Fibroblast of skin of right biceps (primary cell): ENCODE data around the gene SLC4A11.
A peak's percentile ranks its signal among the peaks of the same experiment; 100 is the strongest.
"Not testable (repeated sequence)": the region's sequence is repeated elsewhere in the genome, so short reads cannot be mapped to it uniquely, and the experiment has no call there.

Experiments used
- DNase-seq: peaks from one replicate; pipeline ENCODE4 v3.0.0-alpha.2; 2013

Gene SLC4A11

DNA sequence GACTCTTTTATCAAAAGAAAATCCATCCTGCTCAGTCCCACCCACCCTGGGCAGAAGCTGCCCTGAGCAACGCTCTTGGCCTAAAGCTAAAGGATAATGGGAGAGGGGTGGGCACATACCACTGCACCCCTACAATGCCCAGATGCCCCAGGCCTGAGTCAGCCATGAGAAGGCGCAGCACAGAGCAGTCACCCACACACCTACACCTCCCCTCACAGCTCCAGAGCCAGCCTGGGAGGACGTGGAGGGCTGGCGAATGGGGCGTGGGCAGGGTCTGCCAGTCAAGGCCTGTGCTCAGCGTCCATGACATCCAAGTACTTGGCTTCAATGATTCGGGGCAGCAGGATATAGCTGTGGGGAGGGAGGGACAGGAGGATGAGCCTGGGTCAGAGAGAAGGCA, 11.5 kb downstream of the SLC4A11 start:
- no peak for DNase-seq

GRCh38 chr20:3226864-3227263, 12.1 kb downstream of the SLC4A11 start:
- DNase-seq: no peak

DNA sequence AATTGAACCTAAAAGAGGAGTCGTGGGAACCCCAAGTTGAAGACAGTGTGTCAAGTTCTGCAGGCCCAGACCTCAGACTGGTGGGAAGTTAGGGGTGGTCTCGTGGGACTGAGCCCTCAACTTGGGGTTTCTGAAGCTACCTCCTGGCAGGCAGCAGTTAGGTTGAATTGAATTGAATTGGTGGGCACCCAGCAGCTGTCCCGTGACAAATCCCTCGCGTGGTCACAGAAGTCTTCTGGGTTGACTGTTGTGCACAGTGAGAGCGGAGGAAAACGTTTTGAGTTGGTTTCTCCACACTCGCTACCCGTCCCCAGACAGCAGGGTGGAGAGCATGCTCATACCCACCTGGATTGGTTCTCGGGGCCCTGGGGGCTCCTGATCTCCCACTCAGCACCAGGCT, 12.9 kb downstream of the SLC4A11 start:
- DNase-seq: no peak

- DNase-seq: no peak
Measured at GRCh38 chr20:3224681-3225421, 14.1 kb downstream of the SLC4A11 start.

GRCh38 chr20:3223994-3224680, 14.9 kb downstream of the SLC4A11 start:
- no peak for DNase-seq

GRCh38 chr20:3223651-3223993, 15.4 kb downstream of the SLC4A11 start:
- no peak for DNase-seq

- no peak for DNase-seq
Measured at GRCh38 chr20:3222635-3223600, 16.1 kb downstream of the SLC4A11 start.

GRCh38 chr20:3221398-3222226, 17.4 kb downstream of the SLC4A11 start:
- DNase-seq: no peak

DNA sequence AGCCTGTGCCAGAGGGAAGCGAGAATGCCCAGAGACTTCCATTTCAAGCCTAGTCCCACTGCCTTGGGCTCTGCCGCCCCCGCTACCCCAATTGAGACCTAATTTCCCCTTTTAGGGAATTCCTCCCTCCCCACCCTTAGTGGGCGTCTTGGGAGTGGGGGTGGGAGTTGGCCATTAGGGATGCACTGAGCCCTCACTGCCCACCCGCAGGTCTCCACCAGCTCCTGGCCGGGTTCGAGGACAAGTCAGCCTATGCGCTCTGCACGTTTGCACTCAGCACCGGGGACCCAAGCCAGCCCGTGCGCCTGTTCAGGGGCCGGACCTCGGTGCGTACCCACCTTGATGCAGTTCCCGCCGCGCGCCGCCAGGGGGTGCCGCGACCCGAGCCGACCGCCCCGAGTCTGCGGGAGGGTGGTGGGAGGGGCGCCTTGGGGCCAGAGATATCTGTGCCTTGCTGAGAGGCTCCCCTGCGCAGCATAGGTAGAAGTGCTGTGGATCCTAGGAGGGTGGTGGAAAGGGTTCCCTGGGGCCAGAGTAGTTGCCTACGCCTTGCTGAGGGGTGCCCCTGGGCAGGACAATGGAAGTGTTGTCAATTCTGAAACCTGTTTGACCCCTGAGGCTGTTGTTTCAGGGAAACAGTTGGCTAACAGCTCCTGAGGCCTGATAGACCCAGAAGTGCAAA, 20.5 kb downstream of the SLC4A11 start:
- DNase-seq: peak; percentile 38

DNA sequence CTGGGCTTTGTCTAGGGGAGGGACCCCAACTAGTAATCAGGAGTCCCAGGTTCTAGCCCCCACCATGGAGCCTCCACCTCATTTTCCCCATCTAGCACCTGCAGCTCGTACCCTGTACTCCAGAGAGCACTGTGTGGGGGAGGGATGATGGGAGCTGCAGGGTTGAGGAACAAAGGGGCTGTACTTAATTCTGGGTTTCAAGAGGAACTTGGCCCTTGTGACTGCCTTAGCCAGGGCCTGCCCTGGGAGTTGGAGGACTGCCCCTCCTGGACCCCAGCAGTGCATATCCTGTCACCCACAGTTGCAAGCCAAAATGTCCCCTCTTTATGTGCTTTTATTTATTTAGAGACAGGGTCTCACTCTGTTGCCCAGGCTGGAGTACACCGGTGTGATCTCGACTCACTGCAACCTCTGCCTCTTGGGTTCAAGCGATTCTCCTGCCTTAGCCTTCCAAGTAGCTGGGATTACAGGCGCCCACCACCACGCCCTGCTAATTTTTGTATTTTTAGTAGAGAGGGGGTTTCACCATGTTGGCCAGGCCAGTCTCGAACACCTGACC, 23.6 kb downstream of the SLC4A11 start:
- not testable (repeated sequence) for DNase-seq

GRCh38 chr20:3213226-3213625, 25.8 kb downstream of the SLC4A11 start:
- no peak for DNase-seq

- DNase-seq: no peak
Measured at GRCh38 chr20:3210346-3210745, 28.6 kb downstream of the SLC4A11 start.

DNA sequence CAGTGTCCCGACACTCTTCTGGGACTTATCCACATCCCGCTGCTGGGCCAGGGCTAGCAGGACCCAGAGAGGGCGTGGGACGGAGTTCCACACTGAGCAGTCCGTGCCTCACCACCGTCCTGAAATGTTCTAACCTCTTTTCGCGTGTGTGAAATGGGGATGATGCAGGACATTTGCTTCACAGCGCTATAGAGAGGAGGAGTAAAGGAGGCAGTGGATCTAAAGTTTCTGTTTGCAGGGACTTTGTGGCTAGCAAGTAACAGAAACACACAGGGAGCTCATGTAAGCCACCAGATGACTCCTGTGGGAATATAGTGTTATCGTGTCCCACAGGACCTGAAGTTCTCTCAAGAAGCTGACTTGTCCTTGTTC, 29.1 kb downstream of the SLC4A11 start:
- DNase-seq: peak; percentile 8

- DNase-seq: peak; percentile 56
Measured at GRCh38 chr20:3209257-3209945, 29.6 kb downstream of the SLC4A11 start, which contains the start of gene ITPA. Gene ITPA, plus strand, starts transcription at chr20:3209498. Its CDS starts 54 bp downstream, at chr20:3209552.

GRCh38 chr20:3208786-3209256, 30.2 kb downstream of the SLC4A11 start:
- peak; percentile 3 for DNase-seq

DNA sequence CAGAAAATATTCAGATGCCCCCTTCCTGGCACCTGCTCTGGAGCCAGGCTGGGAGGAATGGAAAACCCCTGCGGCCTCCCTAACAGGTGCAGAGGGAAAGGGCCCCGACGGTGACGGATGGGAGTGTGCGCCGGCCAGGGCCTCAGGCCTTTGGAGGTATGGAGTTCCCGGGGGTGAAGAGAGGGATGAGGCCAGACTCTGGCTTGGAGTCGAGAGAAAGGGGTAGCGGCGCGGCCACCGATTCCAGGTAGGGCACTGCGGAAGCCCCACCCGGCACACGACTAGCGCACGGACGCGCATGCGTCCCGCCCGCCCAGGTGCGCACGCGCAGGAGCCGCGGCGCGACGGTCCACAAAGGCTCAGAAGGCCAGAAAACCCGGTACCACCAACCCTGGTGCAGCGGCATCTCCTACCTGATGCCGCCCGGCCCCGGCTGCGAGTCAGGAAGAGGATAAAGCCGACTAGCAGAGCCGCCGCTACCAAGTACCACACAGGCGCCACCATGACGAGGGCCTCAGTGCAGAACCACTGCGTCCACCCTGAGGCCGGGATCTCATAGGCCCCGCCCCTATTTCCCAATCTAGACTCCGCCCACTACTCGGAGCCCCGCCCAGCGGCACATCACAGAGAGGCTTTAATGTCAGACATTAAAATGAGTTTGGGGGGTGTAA, 34.7 kb downstream of the SLC4A11 start, which contains the start of gene DDRGK1:
TSS of gene DDRGK1 (minus strand) at position 559 of the 671 bp plus-strand sequence. CDS start at position 504, 55 bp downstream.
- peak; percentile 80 for DNase-seq

DNA sequence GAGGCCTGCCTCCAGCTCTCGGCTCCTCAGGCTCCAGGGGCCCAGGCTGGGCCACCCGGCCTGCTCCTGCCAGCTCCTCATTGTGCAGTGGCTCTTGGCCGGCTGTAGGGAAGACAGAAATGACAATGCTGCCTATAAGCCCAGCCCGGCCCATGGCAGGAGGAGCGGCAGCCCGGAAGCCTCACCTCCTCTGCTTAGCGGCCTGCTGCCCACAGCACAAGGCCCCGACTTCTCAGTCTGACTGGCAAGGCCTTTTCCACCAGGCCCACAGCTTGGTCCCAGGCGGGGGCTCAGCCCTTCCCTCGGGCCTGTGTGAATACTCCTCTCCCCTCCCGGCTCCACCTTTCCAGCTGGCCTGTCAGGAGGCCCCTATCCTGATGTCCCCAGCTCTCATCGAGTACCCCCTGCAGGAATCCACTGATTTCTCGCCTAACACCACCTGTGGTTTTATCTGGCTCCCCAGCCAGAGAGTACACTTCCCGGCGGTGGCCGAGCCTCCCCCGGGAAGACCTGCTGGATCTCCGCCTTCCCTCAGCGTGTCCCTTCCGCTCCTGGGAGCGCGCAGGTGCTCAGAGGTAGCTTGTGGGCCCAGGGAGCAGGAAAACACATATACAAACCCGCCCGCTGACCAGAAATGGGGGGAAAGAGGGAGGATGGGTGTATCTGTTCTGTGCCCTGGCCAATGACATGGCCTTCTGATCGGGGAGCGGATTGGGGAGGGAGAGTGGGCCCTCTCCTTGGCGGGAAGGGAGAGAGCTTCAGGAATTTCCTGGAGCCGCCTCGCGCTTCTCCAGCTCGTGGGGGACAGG, 35.5 kb downstream of the SLC4A11 start:
- peak; percentile 14 for DNase-seq

- no peak for DNase-seq
Measured at GRCh38 chr20:3202965-3203314, 36.0 kb downstream of the SLC4A11 start.
